DMS 273 treated with DMSO at 0.1 percent for 48 hours (cell line): ENCODE data around the gene HLA-DPA1.

Source experiments
- DNase-seq: peaks from one replicate; lab custom pipeline; 2025; lab: John Stamatoyannopoulos, UW

Gene HLA-DPA1

DNA sequence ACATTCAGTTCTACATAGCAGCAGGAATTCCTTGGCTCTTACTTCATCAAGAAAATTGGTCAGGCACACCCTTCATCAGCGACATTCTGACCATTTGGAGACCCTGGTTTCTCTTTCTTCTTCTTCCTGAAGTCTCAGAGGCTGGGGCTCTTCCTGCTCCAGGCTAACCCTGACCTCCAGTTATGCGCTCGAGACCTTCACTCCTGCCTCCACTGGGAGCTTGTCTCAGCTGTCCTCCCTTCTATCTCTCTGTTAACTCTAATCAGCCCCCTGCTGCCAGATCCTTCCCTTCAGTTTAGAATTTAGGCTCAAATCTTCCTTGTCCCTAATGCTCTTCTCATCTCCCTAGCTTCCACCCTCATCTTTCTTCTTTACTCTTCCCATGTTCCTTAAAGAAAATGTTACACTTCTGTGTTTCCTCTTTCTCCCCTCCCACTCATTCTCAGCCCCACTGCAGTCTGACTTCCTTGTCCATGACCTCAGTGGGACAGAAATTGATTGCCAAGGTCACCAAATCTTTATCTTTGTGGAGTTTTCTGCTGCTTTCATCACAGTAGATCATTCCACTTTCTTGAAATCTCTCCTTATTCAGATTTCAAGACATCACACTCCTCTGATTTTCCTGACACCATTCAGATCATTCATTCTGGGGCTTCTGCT is 55.6 kb downstream of the HLA-DPA1 start:
- no peak for DNase-seq

- no peak for DNase-seq
These were observed 56.4 kb downstream of the HLA-DPA1 start for GRCh38 chr6:33017018-33017417.

DNA sequence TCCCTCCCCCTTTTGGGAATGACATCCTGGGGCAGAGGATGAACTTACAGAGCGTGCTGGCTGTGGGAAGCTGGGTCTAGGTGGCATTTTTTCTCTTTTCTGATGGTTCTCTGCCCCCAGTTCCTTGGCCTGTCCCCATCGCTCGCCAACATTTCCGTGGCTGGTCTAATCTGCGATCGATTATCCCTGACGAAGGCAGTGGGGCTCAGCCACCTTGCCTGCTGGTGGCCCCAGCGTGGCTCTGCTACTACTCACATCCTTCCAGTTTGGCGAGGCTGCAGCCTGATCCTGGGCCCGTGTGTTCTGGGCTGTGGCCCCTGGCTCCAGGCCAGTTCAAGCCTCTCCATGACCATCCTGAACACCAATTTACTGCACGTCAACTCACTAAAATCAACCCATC is 57.7 kb downstream of the HLA-DPA1 start:
- no peak for DNase-seq

DNA sequence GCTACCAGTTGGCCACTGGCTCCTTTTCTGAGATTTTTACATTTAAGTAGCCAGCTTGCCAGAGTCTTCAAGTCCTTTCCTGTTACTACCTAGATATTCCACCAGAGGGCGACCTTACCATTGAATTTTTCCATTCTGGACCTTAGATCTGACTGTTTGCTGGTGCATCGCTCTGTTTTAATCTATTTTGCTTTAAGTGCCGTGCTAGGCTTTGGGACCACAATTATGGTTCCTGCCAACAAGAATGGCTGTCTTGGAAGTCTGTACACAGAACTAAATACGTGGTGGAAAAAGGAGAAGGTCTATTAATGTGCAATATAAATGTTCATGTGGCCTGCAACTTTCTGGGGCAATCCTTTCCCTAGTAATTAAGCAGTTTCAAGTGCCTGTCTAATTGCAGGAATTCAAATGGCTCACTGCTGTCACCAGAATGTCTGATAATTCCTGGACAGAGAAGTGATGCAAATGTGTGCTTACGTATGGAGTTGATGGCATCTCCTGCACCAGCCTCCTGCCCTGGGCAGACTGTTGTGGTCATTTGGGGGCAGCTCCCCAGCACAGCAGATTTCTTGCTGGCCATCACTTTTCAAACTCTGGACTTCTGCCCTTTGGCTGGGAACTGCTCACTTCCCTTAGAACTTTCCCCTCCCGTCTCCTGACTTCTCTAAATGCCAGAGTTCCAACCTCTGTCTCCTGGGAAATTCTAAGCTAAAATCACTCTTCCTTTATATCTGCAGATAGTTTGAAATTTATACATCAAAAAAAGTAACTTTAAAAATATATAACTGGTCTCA is 58.4 kb downstream of the HLA-DPA1 start:
- DNase-seq = peak; percentile 67
